GF-D8 (cell line): ENCODE measurements around the gene NUP210.

Source experiments
- DNase-seq: peaks from one replicate; lab custom pipeline; 2025; lab: John Stamatoyannopoulos, UW

The NUP210 gene

DNA sequence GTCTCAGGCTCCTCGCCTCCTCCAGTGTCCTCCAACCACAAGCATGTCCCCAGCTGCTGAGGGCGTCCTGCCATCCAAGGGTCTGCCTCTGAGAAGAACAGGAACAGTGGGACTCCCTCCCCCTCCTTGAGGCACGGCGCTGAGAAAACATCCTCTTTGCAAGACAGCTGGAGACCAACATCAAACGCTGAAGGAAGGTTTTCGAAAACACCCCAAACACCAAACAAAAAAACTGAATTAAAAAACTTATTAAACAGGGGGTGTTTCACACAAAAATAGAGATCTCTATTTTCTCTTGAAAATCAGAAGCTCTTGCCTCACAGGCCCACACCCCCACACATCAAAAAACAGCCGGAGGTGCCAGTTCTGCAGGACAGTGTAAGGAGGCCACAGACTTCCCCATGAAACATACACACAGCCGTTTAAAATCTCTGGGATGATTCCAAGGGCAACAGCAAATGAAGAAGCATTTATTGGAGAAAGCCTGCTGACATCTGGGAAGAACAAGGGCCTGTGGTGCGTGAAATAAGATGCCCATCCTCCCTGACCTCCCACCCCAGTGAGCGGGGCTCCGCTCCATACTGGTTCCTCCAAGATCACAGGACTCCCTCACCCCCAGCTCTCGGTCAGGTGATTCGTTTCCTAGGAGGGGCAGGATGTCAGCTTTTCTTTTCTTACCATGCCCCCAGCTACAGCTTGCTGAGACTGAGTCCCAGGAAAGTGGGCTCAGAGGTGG, 71.3 kb downstream of the NUP210 start:
- no peak for DNase-seq

DNA sequence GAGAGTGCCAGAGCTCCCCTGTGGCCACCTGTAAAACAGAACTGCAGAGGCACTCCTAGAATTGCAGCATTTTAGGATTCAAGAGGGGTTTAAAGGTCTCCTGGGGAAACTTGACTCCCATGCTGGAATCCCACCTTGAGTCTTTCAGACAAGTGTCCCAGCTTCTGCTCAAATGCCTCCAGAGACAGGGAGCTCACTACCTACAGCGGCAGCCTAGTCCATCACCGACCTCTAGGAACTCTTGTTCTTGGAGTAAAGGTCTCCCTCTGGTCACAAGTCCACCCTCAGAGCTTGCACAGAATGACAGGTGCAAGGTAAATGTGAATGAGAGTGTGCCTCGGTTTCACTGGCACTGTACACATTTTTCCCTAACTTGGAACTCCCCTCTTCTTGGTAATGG, 72.0 kb downstream of the NUP210 start:
- no peak for DNase-seq

DNA sequence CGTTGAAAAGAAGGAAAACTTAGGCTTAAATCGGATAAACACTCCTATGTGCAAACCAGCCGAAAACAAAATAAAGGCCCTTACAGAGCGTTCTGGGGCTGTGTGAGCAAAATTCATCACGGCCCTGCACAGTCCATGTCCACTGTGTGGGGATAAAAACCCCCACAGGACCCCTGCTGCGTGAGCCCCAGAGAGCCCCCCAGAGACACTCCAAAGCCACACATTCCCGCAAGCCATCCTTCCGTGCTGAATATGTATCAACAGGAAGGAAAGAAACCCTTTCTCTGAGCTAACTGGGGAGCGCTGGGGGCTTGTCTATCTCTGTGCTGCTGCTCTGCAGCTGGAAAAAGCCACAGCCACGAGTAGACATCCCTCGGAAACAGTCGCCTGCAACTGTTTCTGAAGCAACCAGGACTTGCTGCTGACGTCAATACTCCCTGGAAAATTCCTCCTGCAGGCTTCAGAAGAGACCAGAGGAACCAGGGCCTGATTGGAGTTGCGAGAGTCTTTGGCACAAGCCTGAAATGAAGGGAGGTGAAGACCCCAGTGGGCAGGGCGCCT, 72.7 kb downstream of the NUP210 start:
- no peak for DNase-seq

DNA sequence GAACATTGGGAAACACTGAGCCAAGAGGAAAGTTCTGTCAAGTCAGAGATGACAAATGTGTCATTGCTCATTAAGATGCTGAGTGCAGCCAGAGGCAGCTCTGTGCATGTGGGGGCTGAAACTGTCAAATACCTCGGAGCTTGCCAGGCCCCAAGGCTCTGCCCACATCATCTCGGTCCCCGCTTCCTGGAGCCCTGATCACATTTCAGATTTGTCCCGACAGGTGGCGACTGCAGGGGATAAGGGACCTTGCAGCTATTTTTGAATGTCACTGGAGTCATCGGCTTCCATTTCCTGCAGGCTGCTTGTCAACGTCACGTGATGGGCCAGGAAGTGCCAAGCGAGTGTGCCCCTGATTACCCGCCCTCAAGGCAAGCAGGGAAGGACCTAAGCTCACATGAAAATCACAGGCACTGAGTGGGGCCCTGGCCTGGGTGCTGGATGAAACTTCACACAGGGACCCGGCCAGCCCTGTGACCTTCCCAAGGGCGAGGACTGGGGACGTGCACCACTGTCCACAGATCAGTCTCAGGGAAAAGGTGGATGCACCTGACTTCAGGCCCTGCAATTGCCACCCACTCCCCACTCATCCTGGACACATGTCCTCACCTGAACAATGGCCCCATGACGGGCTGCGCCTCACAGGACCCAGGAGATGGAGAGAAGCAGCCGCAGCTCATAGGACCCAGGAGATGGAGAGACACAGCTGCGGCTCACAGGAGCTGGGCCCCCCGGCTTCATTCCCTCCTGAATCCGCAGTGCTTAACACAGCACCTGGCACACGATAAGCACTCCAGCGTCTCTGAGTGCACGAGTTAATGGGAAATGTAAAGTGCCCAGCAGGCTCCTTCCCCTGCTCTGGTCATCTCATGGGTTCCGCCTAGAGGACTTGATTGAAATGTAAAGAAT, 73.4 kb downstream of the NUP210 start:
- no peak for DNase-seq

DNA sequence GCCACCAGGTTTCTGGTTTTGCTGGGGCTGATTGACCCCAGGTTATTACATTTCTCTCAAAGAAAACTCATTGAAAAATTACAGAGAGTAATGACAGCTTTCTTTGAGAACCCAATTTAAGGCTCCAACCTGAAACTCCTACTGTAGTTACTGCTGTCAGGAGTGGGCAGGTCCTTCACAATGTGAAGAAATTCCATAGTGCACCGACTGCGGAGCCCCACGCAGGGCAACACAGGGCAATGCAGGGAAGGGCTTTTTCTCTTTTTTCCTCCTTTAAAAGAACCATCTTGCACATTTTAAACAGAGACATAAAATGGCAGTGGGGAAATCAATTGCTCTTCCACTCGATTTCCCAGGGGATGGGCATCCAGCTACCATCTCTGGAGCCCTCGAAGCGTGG, 74.3 kb downstream of the NUP210 start:
- no peak for DNase-seq

DNA sequence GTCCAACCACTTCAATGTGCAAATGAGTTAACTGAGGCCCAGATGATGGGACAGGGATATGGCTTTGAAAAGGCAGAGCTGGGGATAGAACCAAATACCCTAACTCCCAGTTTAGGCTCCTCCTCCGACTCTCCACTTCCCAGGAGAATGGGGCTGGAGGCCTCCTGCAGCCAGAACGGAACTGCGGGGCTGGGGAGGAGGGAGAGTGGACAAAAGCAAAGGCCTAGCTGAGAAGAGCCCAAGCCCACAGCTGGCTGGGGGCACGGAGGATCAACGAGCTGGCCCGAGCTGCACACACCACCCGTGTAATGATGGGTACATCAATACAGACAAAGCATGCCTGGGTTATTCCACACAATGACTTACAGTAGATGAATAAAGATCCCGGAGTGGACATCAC, 74.8 kb downstream of the NUP210 start:
- DNase-seq: no peak

DNA sequence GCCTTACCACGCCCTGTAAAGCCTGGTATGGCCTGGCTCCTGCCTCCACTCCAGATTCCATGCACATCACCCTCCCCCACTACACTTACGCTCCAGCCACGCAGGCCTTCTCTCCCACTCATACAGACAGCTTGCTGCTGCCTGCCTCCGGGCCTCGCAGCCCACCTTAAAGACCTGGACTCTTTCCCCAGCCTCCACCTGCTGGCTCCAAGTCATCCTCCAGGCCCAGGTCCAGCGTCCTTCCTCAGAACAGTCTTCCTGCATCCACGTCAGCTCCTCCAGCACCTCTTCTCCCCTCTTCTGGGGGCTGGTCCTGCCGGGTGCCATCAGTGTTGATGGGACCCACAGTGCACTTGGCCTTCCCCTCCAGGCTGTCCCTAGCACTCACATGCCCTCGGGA, 75.5 kb downstream of the NUP210 start:
- no peak for DNase-seq

DNA sequence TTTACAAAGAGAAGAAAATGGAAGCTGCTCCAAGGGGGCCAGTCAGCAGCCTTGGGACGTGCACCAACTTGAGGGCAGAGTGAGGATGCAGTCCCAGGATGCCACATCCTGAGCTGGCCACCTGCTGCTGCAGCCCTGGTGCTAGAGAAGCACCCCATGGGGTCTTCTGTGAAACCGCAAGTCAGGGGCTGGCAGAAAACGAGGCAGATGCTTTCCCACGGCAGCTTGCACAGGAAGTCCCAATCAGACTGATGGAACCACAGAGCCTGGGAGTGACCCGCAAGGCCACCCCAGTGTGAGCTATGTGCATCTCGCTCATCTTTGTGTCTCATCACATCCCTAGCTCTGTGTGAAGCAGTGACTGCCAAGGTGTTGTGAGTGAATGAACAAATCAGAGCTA, 76.5 kb downstream of the NUP210 start:
- DNase-seq: no peak

DNA sequence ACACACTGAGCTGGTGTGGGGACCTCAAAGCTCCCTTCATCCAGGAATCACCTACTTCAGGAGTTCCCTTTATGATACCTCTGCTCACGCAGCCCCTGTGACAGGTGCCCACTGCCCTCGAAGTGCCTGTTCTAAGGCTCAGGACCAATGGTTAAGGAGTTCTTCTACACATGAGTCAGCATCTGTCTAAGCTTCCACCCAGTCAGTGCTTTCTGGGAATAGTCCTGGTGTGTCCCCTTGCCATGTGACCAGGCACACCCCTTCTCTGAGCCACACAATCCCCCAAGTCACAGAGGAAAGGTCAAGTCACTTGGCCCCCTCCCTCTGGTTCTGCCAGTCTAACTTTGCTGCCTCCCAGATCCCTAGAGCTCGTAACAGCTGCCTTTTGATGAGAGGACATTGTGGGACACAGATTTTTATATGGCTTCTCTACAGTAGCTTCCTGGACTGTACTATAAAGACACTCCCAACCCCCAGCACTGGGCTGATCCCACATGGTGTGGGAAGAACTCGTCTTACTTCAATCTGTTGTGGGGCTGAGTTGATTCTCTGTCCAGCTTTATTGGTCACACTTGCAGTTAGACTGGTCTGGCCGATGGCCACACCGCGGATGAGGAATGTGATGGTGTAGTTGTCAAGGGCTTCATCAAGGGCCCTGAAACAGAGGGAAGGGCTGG, 78.8 kb downstream of the NUP210 start:
- DNase-seq: no peak

DNA sequence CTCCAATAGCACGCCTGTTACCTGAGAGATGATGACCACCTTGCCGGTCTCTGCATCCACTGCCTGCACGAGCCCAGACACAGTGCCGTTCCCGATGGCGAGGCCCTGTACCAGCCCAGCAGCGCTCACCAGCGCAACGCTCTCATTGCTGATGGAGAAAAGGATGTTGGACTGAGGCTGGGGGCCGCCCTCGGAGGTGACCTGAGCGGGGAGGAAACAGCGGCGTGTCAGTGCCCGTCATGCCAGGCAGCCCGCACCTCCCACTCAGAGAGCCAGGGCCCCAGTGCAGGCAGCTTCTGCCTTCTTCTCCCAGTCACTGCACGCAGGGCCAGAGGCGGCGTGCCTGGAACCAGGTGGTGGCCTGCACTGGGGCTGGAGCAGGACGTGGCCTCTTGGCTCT, 80.3 kb downstream of the NUP210 start:
- DNase-seq: no peak

DNA sequence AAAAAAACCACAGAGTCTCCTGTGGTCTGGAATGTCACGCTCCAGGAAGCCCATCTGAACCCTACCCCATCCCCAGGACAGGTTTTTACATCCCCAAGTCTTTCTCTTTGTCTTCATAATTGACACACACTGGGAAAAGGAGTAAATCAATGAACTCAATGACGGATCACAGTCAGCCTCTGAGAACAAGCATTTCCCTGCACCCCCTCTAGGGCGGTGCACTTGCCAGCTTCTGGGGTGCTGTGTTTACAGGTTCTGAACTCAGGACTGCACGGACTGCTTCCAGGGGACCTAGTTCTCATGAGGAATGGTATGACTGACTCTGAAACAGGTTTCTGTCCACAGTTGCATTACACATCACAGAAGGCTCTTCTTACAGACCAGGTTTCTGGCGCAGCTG, 81.1 kb downstream of the NUP210 start:
- no peak for DNase-seq

DNA sequence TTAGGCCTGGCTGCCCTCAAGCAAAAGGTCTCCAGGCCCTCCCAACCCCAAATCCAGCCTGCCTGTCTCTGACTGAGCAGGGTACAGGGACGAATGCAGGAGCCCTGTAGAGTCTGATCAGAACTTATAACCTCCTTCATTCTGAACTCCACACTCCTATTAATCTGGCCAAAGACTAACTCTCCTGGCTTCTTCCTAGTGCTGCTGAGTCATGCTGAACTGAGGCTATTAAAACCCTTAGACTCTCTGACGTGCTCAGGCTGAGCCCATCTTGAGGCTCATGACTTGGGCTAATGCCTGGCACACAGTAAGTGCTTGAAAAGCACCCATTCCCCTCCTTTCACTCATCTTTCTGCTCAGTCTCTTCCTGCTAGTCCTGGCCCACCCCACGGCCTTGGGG, 81.9 kb downstream of the NUP210 start:
- no peak for DNase-seq

DNA sequence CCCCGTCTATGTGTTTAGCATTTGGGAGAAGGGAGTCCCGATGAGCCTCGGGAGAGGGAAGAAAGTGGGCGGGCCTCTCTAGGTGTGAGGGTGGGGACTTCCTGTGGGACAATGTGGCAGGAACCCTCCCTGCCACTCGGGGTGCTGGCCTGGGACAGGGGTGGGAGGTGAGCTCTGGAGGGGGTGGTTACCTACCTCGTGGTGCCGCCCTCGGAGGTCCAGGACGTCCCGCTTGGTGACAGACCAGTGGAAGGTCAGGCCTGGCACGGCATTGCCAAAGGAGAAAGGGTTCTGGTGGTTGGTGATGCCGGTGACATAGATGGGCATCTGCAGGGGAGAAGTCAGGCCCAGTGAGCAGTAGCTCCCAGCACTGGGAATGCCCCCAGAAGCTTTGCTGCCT, 83.5 kb downstream of the NUP210 start:
- no peak for DNase-seq

DNA sequence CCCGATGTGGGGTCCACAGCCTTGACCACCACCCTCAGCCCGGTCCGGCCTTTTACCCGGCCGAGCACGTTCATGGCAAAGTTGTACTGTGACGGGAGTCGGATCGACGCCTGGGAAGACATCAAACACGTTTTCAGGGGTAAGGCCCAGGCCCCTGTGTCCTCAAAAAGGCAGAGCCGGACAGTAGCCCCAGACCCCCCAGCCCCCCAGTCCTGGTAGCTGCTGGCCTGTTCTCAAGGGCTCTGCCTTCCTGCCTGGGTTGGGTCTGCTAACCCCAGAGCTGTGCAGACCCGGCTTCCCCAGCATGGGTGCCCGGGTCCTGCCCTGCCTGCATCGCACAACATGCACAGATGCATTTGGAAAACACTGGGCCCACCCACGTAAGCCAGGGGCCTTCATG, 84.6 kb downstream of the NUP210 start:
- DNase-seq: no peak

DNA sequence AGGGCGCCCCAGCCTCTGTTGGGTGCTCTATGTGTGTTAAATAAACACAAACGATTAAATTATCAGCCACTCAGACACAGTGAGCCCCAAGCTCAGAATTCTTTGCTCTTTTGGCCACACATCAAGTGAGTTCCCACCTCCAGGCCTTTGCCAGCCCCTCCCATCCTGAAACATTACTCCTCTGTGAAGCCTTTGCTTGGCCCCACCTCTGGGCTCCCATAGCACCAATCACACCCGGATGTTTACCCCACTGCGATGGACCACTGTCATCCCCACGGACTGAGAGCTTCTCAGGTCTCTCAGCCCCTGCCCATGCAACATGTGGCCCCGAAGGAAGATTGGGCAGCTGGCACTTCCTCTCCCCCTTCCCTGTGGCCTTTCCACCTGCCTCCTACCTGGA, 85.1 kb downstream of the NUP210 start:
- DNase-seq: no peak

DNA sequence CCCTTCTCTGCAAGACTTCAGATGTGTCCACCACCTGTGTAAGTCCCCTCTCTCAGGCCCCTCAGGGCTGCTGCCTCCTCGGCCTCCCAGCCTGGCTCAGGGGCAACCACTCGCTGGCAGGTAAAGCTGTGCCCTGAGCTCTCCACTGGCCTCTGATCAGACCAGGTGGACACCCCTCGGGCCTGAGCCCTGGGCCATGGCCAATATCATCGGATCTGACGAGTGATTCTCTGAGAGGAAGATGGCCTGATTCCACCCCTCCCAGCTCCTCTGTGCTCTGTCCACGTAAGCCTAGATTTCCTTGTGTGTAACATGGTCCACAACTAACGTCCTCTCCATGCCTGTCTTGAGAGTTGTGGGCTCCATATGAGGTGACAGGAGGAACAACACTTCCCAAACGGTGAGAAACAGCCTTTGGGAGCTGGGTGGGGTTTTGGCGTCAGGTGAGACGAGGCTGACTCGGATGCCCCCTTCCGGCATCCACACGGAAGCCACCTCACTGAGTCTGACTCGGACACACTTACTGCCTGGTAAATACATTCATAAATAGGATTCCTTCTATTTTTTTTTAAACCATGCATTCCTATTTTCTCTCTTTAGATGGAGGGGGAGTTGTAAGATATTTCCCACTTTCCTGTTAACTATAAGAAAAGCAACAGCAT, 86.8 kb downstream of the NUP210 start:
- DNase-seq: no peak

DNA sequence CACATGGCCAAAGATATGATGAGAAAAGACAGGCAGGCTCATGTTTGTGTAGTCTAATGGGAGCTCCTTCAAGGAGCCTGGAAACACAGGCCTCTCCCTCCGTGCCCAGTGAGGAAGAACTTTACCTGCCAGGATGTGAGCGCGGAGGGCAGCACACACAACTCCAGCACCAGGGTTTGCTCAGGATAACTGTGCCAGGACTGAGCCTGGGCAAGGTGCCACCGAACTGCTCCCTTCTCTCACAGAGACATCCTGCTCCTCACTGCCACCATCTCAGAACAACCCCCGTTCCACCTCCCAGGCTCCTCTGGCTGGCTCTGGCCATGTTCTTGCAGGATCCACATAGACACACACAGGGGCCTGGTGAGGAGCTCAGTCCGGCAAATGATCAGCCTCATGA, 87.4 kb downstream of the NUP210 start:
- DNase-seq: no peak

DNA sequence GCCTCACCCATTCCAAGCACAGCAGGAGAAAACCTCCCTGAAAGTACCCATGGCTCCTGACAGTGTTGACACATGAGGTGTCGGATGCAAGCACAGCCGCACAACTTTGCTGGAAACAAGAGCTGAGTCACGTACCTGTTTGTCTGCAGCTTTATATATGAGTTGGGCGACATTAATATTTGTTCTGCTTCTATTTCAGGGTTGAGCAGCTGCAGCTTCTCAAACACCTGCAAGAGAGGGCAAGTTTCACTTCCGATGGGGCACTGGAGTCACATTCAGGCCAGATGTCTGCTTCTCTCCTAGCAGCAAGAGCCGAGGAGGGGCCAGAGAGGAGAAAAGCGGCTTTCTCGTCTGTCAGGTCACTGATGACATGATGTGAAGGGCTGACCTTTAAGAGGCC, 88.0 kb downstream of the NUP210 start:
- DNase-seq: no peak

DNA sequence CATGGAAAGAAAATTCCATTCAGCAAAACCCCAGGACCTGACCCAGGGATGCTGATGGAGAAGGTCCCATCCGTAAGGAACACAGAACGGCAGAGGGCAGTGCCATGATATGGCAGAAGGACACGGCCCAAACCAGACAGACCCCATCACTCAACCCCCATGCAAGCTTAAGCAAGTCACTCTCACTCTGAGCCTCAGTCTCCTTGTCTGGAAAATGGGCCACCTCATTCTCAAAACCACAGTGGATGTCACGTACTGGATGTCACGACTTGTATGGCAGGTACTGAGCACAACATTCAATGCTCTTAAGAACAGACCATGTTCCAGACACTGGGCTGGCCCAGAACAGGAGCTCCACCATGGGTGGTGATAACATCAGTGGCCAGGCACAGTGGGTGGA, 90.4 kb downstream of the NUP210 start:
- no peak for DNase-seq

DNA sequence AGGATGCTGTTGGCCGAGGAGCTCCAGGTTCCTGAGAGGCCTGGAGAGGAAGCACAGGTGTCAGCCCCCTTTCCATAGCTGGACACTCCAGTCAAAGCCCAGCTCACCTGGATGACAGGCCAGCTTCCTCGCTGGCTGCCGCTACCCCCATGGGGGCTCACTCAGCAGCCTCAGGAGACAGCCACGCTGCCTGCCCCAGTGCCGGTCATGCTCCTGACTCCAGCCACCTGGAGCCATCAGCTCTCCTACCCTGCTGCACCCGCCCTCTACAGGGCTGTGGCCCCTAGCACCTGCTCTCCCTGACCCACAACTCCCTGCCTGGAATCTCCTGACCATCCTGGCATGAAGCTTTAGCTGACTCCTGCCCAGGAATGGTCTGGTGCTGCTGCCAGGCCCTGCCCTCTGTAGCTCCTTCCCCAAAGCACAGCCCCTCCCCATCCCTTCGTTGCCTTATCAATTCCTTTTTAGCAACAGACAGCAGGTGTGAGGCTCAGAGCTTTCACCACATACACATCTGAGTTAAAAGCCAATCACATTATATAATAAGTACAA, 94.2 kb downstream of the NUP210 start:
- DNase-seq: no peak

DNA sequence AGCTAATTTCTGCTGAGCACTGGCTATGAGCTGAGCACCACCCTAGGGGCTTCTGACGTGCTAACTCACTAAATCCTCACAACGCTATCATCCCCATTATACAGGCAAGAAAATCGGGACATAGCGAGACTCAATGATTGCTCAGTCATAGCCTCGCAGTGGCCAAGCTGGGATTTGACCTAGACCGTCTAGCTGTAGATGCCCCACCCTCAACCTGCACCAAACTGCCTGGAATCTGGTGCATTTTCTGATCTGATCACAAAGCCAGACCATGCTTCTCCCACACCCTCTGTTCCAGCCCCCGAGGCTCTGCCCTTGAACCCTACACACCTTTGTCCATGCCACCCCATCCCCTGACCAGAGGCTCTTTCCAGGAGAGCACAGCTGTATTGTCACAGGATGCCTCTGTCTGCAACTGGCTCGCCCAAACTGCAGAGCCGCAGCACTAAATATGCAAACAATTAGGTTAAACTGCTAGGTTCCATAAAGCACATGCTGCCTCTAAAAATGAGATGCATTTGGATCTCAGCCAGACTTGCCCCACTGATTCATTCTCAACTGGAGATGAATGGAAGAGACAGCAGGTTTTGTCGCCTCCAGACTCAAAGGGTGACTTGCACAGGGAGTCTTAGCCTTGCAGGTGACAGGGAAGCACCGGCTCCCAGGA, 95.2 kb downstream of the NUP210 start:
- DNase-seq: no peak
